H1 (cell line): ENCODE measurements around the gene RNF39. TPM values are rescaled to one million over a fixed set of nuclear protein-coding genes. Genes with fewer than 3 reads are reported as not detected.

Experiments used
- CHD7 ChIP-seq: fragments of 300-600 bp; sonication (generic); IDR thresholded peaks from 2 replicates; pipeline ENCODE4 v1.7.1; 2012; ENCODE audit warnings: low read length, moderate library complexity, mild to moderate bottlenecking, inconsistent platforms; ENCODE audit not compliant: insufficient replicate concordance
- HDAC6 ChIP-seq: IDR thresholded peaks from one replicate; pipeline ENCODE4 v1.7.1; 2012; ENCODE audit warnings: low read depth, mild to moderate bottlenecking, inconsistent platforms, low read length, moderate library complexity
- RXRA ChIP-seq: IDR thresholded peaks from 2 replicates; pipeline ENCODE4 v1.6.1; 2011; ENCODE audit warnings: low read depth, mild to moderate bottlenecking, low read length, moderate library complexity; ENCODE audit not compliant: insufficient read depth
- polyA plus RNA-seq, 7 experiments: library from polyadenylated mRNA; depleted of rRNA in 3 of 7; stranded (reverse) in 5 of 7; unstranded in 2 of 7; fragments of >200 nt in 5 of 7; fragments of 200-250 nt in 2 of 7; gene quantifications; 1 replicate in 5 of 7; 2 replicates in 1 of 7; 4 replicates in 1 of 7; pipeline versions ENCODE4 v1.2.1 to v1.2.3, GENCODE V29; 2011 to 2013; ENCODE audit warnings: missing spikeins in 2 of 7, mixed read lengths in 2 of 7
- total RNA-seq: library from RNA; stranded (reverse); fragmentation: NEBNext Ultra II Directional; extraction: Animal tissue kit (Norgen Biotek cat#: 25700); gene quantifications from 2 replicates; pipeline ENCODE4 v1.2.1, GENCODE V29; 2021

RNF39 gene
- total and polyA plus RNA-seq, 2 of the 8 experiments (the other 6 are each of a cell fraction or from before 2014, with no cell fraction given) = 1.4 to 2.3 TPM

DNA sequence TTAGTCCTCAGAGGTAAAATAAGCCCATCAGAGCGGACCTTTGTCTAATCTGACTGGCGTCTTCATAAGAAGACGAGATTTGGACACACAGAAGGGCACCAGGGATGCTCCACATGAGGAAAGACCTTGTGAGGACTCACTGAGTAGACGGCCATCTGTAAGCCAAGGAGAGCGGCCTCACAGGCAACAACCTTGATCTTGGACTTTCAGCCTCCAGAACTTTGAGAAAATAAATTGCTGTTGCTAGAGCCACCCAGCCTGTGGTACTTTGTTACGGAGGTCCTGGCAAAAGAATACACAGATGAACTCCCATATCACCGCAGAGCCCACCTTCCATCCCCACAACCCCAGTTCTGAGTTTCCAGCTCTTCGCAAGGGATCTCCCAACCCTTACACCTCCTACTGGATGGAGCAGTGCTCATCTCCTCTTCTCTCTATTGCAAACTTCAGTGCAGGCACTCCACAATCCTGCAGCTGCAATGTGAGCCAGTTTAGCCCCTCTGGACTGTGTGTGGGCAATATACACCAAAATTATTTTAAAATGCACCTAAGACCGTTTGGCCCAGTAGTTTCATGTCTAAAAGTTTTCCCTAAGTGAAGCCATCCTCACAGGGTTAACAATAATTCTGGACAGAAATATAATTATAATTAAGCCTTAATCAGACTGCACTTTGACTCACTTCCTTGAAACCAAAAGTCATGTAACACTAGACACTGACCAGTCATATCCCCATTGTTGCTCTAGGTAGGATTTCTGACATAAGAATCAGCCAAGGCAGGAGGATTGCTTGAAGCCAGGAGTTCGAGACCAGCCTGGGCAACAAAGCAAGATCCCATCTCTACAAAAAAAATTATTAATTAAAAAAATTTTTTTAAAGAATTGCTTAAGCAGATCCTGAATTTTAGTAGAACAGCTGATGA lies 46.1 kb upstream of the RNF39 start (continued):
- TF ChIP-seq CHD7 (no peak), HDAC6 (no peak), RXRA (no peak)
- TF ChIP-seq, all 59 proteins: peak for 0
